Measurements from ENCODE around the gene FAM53A.
A peak's percentile ranks its signal among the peaks of the same experiment; 100 is the strongest.

FAM53A gene

DNA sequence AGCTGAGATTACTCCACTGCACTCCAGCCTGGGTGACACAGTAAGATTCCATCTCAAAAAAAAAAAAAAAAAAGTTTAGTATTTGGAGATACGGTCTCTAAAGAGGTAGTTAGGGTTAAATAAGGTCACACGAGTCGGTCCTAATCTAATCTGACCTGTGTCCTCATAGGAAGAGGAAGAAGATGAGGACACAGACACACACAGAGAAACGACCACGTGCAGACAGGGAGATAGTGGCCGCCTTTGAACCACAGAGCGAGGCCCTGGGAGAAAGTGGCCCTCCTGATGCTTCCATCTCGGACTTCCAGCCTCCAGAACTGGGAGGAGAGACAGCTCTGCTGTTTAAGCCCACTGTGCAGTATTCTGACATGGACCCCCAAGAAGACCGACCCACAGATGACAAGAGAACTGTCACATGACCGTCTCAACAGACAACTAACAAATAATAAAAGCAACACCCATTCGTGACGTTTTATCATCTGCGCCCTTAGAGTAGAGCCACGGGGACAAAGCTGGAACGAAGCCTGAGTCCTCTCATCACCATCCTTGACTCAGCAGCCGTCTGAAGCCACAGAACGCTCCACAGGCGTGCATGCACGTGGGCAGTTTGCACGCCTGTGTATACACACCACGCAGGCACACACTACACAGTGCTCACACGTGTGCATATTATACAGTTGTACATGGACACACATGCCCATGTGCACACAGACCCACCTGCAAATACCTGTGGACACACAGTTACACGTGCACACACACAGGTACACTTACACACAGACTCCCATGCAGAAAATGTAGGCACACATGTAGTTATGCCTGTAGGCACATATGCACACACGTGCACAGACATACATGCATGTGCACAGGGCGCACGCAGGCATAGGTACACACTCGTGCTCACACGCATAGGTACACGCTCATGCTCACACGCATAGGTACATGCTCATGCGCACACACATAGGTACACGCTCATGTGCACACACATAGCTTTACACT lies 51.7 kb downstream of the FAM53A start:
- no peak overlapping the region for H3K27ac Mint-ChIP-seq
- peaks cover 45% of the 10 kb centered on the region for H3K27me3 Mint-ChIP-seq (ENCODE audit: low read depth)
- H3K4me3 Mint-ChIP-seq, result no peak overlapping the region
- H3K9me3 Mint-ChIP-seq, result peaks cover 9% of the 10 kb centered on the region
- TF ChIP-seq, protein P1, sequence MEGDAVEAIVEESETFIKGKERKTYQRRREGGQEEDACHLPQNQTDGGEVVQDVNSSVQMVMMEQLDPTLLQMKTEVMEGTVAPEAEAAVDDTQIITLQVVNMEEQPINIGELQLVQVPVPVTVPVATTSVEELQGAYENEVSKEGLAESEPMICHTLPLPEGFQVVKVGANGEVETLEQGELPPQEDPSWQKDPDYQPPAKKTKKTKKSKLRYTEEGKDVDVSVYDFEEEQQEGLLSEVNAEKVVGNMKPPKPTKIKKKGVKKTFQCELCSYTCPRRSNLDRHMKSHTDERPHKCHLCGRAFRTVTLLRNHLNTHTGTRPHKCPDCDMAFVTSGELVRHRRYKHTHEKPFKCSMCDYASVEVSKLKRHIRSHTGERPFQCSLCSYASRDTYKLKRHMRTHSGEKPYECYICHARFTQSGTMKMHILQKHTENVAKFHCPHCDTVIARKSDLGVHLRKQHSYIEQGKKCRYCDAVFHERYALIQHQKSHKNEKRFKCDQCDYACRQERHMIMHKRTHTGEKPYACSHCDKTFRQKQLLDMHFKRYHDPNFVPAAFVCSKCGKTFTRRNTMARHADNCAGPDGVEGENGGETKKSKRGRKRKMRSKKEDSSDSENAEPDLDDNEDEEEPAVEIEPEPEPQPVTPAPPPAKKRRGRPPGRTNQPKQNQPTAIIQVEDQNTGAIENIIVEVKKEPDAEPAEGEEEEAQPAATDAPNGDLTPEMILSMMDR (IDR thresholded peaks at IDR 0.05; ENCODE audit: unreplicated experiment in 3 of 3), result no peak
- H3K4me1 Mint-ChIP-seq, result no peaks in the 10 kb centered on the region
- no peaks in the 10 kb centered on the region for H3K36me3 Mint-ChIP-seq (ENCODE audit: low read depth)

DNA sequence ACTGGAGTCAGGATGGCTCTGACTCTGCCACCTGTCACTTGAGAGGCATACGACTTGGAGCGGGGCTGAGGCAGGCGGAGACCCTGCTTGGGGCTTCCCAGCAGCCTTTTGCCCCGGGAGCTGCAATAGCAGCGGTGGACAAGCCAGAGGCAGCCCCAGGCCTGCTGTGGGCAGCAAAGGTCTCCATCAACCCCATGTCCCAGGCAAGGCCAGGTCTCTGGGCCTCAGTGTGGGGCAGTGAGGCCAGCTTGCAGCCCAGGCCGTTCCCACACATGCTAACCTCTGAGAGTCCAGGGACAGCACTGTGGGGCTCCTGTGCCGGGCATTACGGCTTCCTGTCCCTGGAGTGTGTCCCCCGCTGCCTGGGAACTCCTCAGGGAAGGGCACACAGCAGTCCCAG lies 53.0 kb downstream of the FAM53A start:
- Mint-ChIP-seq H3K4me1 (no peaks in the 10 kb centered on the region), H3K36me3 (ENCODE audit: low read depth) (no peaks in the 10 kb centered on the region), H3K4me3 (no peak overlapping the region), H3K27ac (no peak overlapping the region), H3K9me3 (peaks cover 9% of the 10 kb centered on the region), H3K27me3 (ENCODE audit: low read depth) (peaks cover 41% of the 10 kb centered on the region)
- TF ChIP-seq, protein P1 (IDR thresholded peaks at IDR 0.05; ENCODE audit: unreplicated experiment in 3 of 3), result no peak

DNA sequence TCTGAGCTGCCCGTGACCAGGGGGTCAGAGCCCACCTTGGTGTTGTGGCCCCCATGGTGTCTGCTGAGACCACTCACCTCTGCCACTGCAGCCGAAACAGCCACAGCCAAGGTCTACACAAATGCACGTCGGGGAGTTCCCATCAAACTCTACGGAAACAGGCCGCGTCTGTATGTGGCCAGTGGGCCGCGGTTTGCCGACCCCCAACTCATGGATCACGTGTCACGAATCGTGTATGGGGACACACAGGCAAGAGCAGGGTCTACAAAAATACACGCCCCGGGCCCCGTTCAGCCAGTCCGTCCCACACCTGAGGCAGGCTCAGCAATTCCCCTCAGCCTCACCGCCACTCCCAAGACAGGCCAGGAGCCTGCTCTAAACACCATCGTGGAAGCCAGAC lies 53.8 kb downstream of the FAM53A start:
- Mint-ChIP-seq H3K9me3 (peaks cover 5% of the 10 kb centered on the region), H3K4me1 (no peaks in the 10 kb centered on the region), H3K27ac (no peak overlapping the region), H3K36me3 (ENCODE audit: low read depth) (no peaks in the 10 kb centered on the region), H3K4me3 (no peak overlapping the region), H3K27me3 (ENCODE audit: low read depth) (peaks cover 32% of the 10 kb centered on the region)
- TF ChIP-seq, protein P1 (IDR thresholded peaks at IDR 0.05; ENCODE audit: unreplicated experiment in 3 of 3), result no peak

DNA sequence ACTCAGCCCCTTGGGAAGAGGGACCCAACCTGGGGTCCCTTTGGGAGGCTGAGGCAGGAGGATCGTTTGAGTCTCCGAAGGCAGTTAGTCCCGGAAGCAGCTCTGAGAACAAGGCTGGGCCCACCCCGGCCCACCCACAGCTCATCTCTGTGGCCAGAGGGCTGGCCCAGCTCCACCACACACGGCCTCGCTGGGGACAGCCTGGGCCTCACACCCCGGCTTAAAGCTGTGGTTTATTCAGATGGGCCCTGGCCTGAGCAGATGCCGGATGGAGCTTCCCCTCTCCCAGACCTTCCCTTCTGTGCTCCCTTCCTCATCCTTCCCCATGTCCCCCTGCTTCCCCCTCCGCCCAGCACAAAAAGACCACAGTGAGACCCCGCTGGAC lies 54.4 kb downstream of the FAM53A start:
- peaks cover 26% of the 10 kb centered on the region for H3K27me3 Mint-ChIP-seq (ENCODE audit: low read depth)
- H3K4me1 Mint-ChIP-seq, result no peaks in the 10 kb centered on the region
- TF ChIP-seq, protein P1 (IDR thresholded peaks at IDR 0.05; ENCODE audit: unreplicated experiment in 3 of 3), result no peak
- H3K9me3 Mint-ChIP-seq, result no peaks in the 10 kb centered on the region
- H3K27ac Mint-ChIP-seq, result no peak overlapping the region
- H3K36me3 Mint-ChIP-seq (ENCODE audit: low read depth), result no peaks in the 10 kb centered on the region
- no peak overlapping the region for H3K4me3 Mint-ChIP-seq

DNA sequence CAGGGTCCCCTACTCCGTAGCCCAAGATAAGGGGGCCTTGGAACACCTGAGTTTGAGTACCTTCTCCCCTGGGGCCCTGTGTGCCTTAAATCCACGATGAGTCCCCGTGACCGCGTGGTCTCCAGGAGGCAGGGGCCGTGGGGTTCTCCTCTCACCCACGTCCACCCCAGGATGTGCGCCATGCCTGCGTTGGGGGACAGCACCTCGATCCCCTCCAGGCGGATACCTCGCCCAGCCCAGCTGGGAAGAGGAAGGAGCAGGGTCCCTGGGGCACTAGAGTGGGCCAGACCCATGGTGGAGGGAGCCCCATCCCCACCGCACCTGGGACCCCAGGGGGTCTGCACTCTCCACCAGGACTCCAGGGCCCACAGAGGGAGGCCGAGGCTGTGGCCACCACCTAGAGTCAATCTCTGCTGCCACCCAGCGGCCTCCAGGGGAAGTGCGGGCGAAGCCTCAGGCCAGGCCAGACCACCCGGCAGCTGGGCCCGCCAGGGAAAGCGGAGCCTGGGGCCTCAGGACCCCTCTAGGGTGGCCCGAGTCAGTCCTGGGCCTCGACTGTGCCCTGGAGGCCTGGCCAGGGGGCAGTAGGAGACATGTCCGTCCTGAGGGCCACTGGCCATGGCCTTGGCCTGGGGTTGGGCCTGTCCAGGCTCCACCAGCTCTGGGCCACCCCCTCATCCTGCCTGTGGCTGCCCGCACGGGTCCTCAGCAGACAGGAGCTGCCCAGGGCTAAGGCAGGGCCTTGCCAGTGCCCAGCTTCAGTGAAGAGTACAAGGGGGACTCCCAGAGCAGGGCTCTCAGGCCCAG lies 55.0 kb downstream of the FAM53A start:
- Mint-ChIP-seq H3K27me3 (ENCODE audit: low read depth) (peaks cover 21% of the 10 kb centered on the region), H3K27ac (no peak overlapping the region), H3K4me1 (no peaks in the 10 kb centered on the region), H3K36me3 (ENCODE audit: low read depth) (no peaks in the 10 kb centered on the region), H3K4me3 (no peak overlapping the region), H3K9me3 (no peaks in the 10 kb centered on the region)
- TF ChIP-seq, protein P1 (IDR thresholded peaks at IDR 0.05; ENCODE audit: unreplicated experiment in 3 of 3), result peak; percentile 97 to 99 (median 97)
